OCI-LY3 (cell line): ENCODE measurements around the gene C12orf57.

ENCODE experiments used
- H2AFZ ChIP-seq: fragments of 200-600, 300-600 bp; shearing (Covaris generic); 2 replicates; pipeline ENCODE4 v1.6.0; 2014; ENCODE audit warnings: antibody characterized with exemption, low read depth, low read length
- H3K27ac ChIP-seq: fragments of 200-600, 300-600 bp; sonication (generic); 2 replicates; pipeline ENCODE4 v1.5.1; 2014; ENCODE audit warnings: mild to moderate bottlenecking, low read length, moderate library complexity, mixed read lengths
- H3K27me3 ChIP-seq: fragments of 200-600, 300-600 bp; sonication (generic); 2 replicates; pipeline ENCODE4 v1.6.1; 2014; ENCODE audit warnings: low read depth, low read length, mixed read lengths
- H3K36me3 ChIP-seq: fragments of 200-600, 300-600 bp; sonication (generic); replicated peaks from 2 replicates; pipeline ENCODE3; 2014; ENCODE audit warnings: low read depth, low read length, mixed read lengths
- H3K4me1 ChIP-seq: fragments of 300-600, 200-600 bp; sonication (generic); 2 replicates; pipeline ENCODE4 v1.6.1; 2014; ENCODE audit warnings: low read length, mixed read lengths
- H3K4me2 ChIP-seq: fragments of 200-600, 300-600 bp; sonication (generic); 2 replicates; pipeline ENCODE4 v1.6.1; 2014; ENCODE audit warnings: low read length, mixed read lengths
- H3K4me3 ChIP-seq: fragments of 300-600, 200-600 bp; sonication (generic); 2 replicates; pipeline ENCODE4 v1.5.1; 2014; ENCODE audit warnings: antibody characterized with exemption, mild to moderate bottlenecking, low read length, moderate library complexity
- H3K79me2 ChIP-seq: fragments of 300-600, 200-600 bp; shearing (Covaris generic); 2 replicates; pipeline ENCODE4 v1.6.1; 2014; ENCODE audit warnings: mild to moderate bottlenecking, low read length, mixed read lengths
- H3K9ac ChIP-seq: fragments of 300-600, 200-600 bp; shearing (Covaris generic); 2 replicates; pipeline ENCODE4 v1.6.0; 2014; ENCODE audit warnings: mild to moderate bottlenecking, low read length, moderate library complexity
- H3K9me3 ChIP-seq: fragments of 200-600, 300-600 bp; shearing (Covaris generic); 2 replicates; pipeline ENCODE4 v1.6.1; 2014; ENCODE audit warnings: low read length, mixed read lengths; ENCODE audit not compliant: insufficient read depth
- H4K20me1 ChIP-seq: fragments of 200-600, 300-600 bp; sonication (generic); 2 replicates; pipeline ENCODE4 v1.6.1; 2016; ENCODE audit warnings: low read length, mixed read lengths; ENCODE audit not compliant: insufficient read depth
- CTCF ChIP-seq: fragments of 200-600, 300-600 bp; sonication (generic); IDR thresholded peaks from 2 replicates; pipeline ENCODE4 v1.5.1; 2014; ENCODE audit warnings: antibody characterized with exemption, low read length, low read depth
- EZH2phosphoT487 ChIP-seq: fragments of 200-600 bp; shearing (Covaris generic); IDR thresholded peaks from 2 replicates; pipeline ENCODE4 v1.6.1; 2018; ENCODE audit warnings: antibody characterized with exemption, mixed run types, low read depth

Gene C12orf57

GRCh38 chr12:6975297-6976032 is 31.6 kb downstream of the C12orf57 start:
- H3K79me2 ChIP-seq: peaks cover 36% of the 10 kb centered on the region
- H3K27me3 ChIP-seq: no peaks in the 10 kb centered on the region
- no peaks in the 10 kb centered on the region for H4K20me1 ChIP-seq
- TF ChIP-seq CTCF (no peak), EZH2phosphoT487 (no peak)
- peaks cover 12% of the 10 kb centered on the region for H3K4me1 ChIP-seq
- no peak overlapping the region for H3K9ac ChIP-seq
- H3K4me2 ChIP-seq: no peak overlapping the region
- peaks cover 61% of the 10 kb centered on the region for H3K36me3 ChIP-seq
- H3K4me3 ChIP-seq: no peak overlapping the region
- no peak overlapping the region for H2AFZ ChIP-seq
- no peaks in the 10 kb centered on the region for H3K9me3 ChIP-seq
- H3K27ac ChIP-seq: no peak overlapping the region

- H3K4me1 ChIP-seq: peaks cover 2% of the 10 kb centered on the region
Measured at GRCh38 chr12:6977653-6978052, 33.8 kb downstream of the C12orf57 start.

DNA sequence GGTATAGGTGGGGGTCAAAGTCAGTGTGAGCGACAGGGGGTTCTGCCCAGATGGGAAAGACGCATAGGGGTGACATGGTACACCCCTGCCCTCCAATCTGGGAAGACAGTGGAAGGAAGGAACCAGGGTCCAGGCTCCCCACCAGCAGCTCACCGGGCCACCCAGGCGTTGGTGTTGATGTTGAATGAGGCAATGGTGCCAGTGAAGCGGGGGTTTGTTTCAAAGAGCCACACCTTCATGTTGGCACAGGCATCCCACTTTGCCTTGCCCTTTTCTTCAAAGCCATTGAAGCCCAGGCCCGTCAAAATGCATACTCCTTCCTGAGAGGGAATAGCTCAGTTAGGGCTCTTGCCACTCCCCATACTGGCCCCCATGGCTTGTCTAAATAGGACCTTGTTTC is 34.4 kb downstream of the C12orf57 start:
- Histone ChIP-seq H3K4me1 (no peaks in the 10 kb centered on the region), H3K9me3 (no peaks in the 10 kb centered on the region), H4K20me1 (no peaks in the 10 kb centered on the region), H3K9ac (no peak overlapping the region), H2AFZ (no peak overlapping the region), H3K27ac (no peak overlapping the region), H3K27me3 (no peaks in the 10 kb centered on the region), H3K4me3 (no peak overlapping the region), H3K79me2 (peaks cover 10% of the 10 kb centered on the region), H3K4me2 (no peak overlapping the region), H3K36me3 (peaks cover 64% of the 10 kb centered on the region)
- no peak for TF ChIP-seq EZH2phosphoT487
- TF ChIP-seq CTCF: no peak

More at GRCh38 chr12:6977653-6978052, 33.8 kb downstream of the C12orf57 start:
- H2AFZ ChIP-seq: no peak overlapping the region
- H3K9ac ChIP-seq: no peak overlapping the region
- H3K4me2 ChIP-seq: no peak overlapping the region
- H3K9me3 ChIP-seq: no peaks in the 10 kb centered on the region
- H3K27me3 ChIP-seq: no peaks in the 10 kb centered on the region
- H3K36me3 ChIP-seq: peaks cover 64% of the 10 kb centered on the region
- peaks cover 15% of the 10 kb centered on the region for H3K79me2 ChIP-seq
- H3K27ac ChIP-seq: no peak overlapping the region
- TF ChIP-seq EZH2phosphoT487 (no peak), CTCF (no peak)
- no peaks in the 10 kb centered on the region for H4K20me1 ChIP-seq
- H3K4me3 ChIP-seq: no peak overlapping the region

DNA sequence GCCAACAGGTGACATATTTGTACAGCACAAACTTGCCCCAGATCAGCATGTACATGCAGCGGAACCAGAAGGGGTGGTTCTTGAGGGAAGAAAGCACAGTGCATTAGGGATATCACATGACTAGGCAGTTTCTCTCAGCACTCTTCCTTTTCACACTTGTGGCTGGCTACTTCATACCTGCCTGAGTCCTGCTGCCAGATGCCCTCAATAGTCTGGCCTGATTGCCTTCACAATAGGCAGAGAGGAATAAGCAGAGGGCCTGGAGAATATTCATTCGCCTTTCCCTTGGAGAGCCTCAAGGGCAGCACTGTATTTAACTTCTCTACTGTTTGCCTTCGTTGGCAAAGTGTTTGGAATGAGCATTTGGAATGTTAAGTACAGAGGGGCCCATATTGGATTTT is 34.8 kb downstream of the C12orf57 start:
- Histone ChIP-seq H3K79me2 (peaks cover 7% of the 10 kb centered on the region), H3K9me3 (no peaks in the 10 kb centered on the region), H3K4me2 (no peak overlapping the region), H3K9ac (no peak overlapping the region), H3K27me3 (no peaks in the 10 kb centered on the region), H3K27ac (no peak overlapping the region), H4K20me1 (no peaks in the 10 kb centered on the region), H2AFZ (no peak overlapping the region), H3K4me1 (no peaks in the 10 kb centered on the region), H3K36me3 (peaks cover 64% of the 10 kb centered on the region), H3K4me3 (no peak overlapping the region)
- TF ChIP-seq EZH2phosphoT487: no peak
- TF ChIP-seq CTCF: no peak
